Activated effector memory CD4-positive, alpha-beta T cell treated with Interleukin-2 at 50 U/mL for 16 hours (primary cell): ENCODE data around the gene SMAD1.

ENCODE experiments used
- DNase-seq: peaks from one replicate; pipeline ENCODE4 v3.0.0-alpha.2; 2020

SMAD1 gene

GRCh38 chr4:145481164-145481941 is at the start of gene SMAD1:
Gene SMAD1, plus strand, starts transcription at chr4:145481853. Its CDS starts 32,761 bp downstream, at chr4:145514614.
- DNase-seq = no peak

GRCh38 chr4:145433684-145434083 is 48.0 kb upstream of the SMAD1 start:
- no peak for DNase-seq

- DNase-seq = no peak
These were observed 46.0 kb upstream of the SMAD1 start for GRCh38 chr4:145435646-145436045.

- no peak for DNase-seq
These were observed 45.5 kb upstream of the SMAD1 start for GRCh38 chr4:145436114-145436513.

- no peak for DNase-seq
These were observed 44.9 kb upstream of the SMAD1 start for GRCh38 chr4:145436796-145437195.

GRCh38 chr4:145437466-145437865 is 44.2 kb upstream of the SMAD1 start:
- no peak for DNase-seq

GRCh38 chr4:145438298-145438697 is 43.4 kb upstream of the SMAD1 start:
- DNase-seq = no peak

- no peak for DNase-seq
These were observed 41.2 kb upstream of the SMAD1 start for GRCh38 chr4:145440292-145441007.

GRCh38 chr4:145446184-145446583 is 35.5 kb upstream of the SMAD1 start:
- DNase-seq = no peak

- no peak for DNase-seq
These were observed 29.8 kb upstream of the SMAD1 start for GRCh38 chr4:145451895-145452294.

GRCh38 chr4:145452447-145453162 is 29.0 kb upstream of the SMAD1 start:
- no peak for DNase-seq

GRCh38 chr4:145453163-145453520 is 28.5 kb upstream of the SMAD1 start:
- no peak for DNase-seq

- DNase-seq = no peak
These were observed 8.4 kb upstream of the SMAD1 start for GRCh38 chr4:145473203-145473602.

- no peak for DNase-seq
These were observed 1.4 kb upstream of the SMAD1 start for GRCh38 chr4:145480257-145480656.

- DNase-seq = no peak
These were observed 222 bp downstream of the SMAD1 start for GRCh38 chr4:145481942-145482208.

GRCh38 chr4:145482209-145483037 is 770 bp downstream of the SMAD1 start:
- no peak for DNase-seq

GRCh38 chr4:145483514-145483913 is 1.9 kb downstream of the SMAD1 start:
- DNase-seq = no peak

GRCh38 chr4:145484225-145484846 is 2.7 kb downstream of the SMAD1 start:
- DNase-seq = no peak

- no peak for DNase-seq
These were observed 3.5 kb downstream of the SMAD1 start for GRCh38 chr4:145485120-145485519.

GRCh38 chr4:145486603-145487002 is 5.0 kb downstream of the SMAD1 start:
- DNase-seq = no peak

- no peak for DNase-seq
These were observed 6.0 kb downstream of the SMAD1 start for GRCh38 chr4:145487631-145488030.

- DNase-seq = no peak
These were observed 6.7 kb downstream of the SMAD1 start for GRCh38 chr4:145488310-145488709.

GRCh38 chr4:145489556-145489955 is 7.9 kb downstream of the SMAD1 start:
- DNase-seq = no peak
